Left forelimb (tissue), 1 donor: Measurements from ENCODE around the gene CCDC197.

Experiments
- DNase-seq: peaks from one replicate; pipeline ENCODE4 v3.0.0-alpha.2; 2018; ENCODE audit warnings: low spot score

Gene CCDC197

GRCh38 chr14:94000267-94000666, 3.2 kb downstream of the CCDC197 start:
- DNase-seq: no peak

- no peak for DNase-seq
Observed at GRCh38 chr14:94001016-94001415, 3.9 kb downstream of the CCDC197 start.

- no peak for DNase-seq
Observed at GRCh38 chr14:94001501-94002396, 4.6 kb downstream of the CCDC197 start.

- no peak for DNase-seq
Observed at GRCh38 chr14:94003397-94003796, 6.3 kb downstream of the CCDC197 start.

GRCh38 chr14:94004015-94004414, 6.9 kb downstream of the CCDC197 start:
- no peak for DNase-seq

- no peak for DNase-seq
Observed at GRCh38 chr14:94005324-94006073, 8.4 kb downstream of the CCDC197 start.

GRCh38 chr14:94008234-94008633, 11.1 kb downstream of the CCDC197 start:
- no peak for DNase-seq

GRCh38 chr14:94009767-94010166, 12.7 kb downstream of the CCDC197 start:
- DNase-seq: no peak

GRCh38 chr14:94010625-94011024, 13.5 kb downstream of the CCDC197 start:
- DNase-seq: no peak

- DNase-seq: no peak
Observed at GRCh38 chr14:94011795-94012194, 14.7 kb downstream of the CCDC197 start.

GRCh38 chr14:94014382-94014781, 17.3 kb downstream of the CCDC197 start:
- no peak for DNase-seq

GRCh38 chr14:94015223-94015622, 18.1 kb downstream of the CCDC197 start:
- no peak for DNase-seq

GRCh38 chr14:94016446-94016976, 19.4 kb downstream of the CCDC197 start:
- DNase-seq: no peak

- no peak for DNase-seq
Observed at GRCh38 chr14:94018308-94018707, 21.2 kb downstream of the CCDC197 start.

- no peak for DNase-seq
Observed at GRCh38 chr14:94019329-94019728, 22.2 kb downstream of the CCDC197 start.

GRCh38 chr14:94020267-94020666, 23.2 kb downstream of the CCDC197 start:
- no peak for DNase-seq

- DNase-seq: no peak
Observed at GRCh38 chr14:94021001-94021400, 23.9 kb downstream of the CCDC197 start.

- no peak for DNase-seq
Observed at GRCh38 chr14:94021416-94022157, 24.5 kb downstream of the CCDC197 start.

GRCh38 chr14:94022532-94023411, 25.7 kb downstream of the CCDC197 start:
- DNase-seq: no peak

- DNase-seq: no peak
Observed at GRCh38 chr14:94024549-94024948, 27.4 kb downstream of the CCDC197 start.

GRCh38 chr14:94025720-94026119, 28.6 kb downstream of the CCDC197 start:
- no peak for DNase-seq
